HG02610 (cell line): ENCODE data around the gene PDXDC1.
A peak's percentile ranks its signal among the peaks of the same experiment; 100 is the strongest.
"Not testable (repeated sequence)": the region's sequence is repeated elsewhere in the genome, so short reads cannot be mapped to it uniquely, and the experiment has no call there.

Source experiments
- ATAC-seq: cut with Tn5 transposase; IDR thresholded peaks from one replicate; pipeline ENCODE4 v1.9.1; 2021; ENCODE audit warnings: mild to moderate bottlenecking, moderate library complexity; ENCODE audit not compliant: unreplicated experiment

PDXDC1 gene

DNA sequence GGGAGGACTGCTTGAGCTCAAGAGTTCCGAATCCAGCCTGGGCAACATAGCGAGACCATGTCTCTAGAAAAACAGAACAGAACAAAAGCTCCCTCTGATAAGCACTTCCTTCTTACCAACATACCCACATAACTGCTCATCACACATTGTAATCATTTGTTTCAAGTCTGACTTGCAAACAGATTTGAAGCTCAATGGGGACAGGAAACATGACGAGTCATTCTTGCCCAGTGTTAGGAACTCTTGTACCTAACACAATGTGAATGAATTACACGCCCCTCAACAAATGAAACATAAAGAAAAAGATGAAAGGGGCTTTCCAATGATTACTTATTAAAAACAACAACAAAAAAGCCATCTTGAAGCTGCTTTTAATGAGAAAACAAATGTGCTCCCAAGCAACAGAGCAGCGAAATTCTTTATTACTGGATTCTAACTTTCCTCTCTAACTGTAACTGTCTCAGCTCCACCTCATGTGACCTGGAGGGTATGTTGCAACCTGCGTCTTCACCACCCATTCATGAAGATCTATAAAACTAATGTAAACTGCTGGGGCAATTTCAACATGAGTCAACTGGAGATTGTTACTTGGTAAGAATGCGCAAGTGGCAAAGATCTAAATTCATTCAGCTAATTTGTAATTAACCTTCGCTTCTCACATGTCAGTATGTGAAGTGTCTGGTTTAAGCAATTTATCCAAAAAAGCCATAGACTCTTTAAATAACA is 87.4 kb downstream of the PDXDC1 start:
- ATAC-seq = not testable (repeated sequence)

DNA sequence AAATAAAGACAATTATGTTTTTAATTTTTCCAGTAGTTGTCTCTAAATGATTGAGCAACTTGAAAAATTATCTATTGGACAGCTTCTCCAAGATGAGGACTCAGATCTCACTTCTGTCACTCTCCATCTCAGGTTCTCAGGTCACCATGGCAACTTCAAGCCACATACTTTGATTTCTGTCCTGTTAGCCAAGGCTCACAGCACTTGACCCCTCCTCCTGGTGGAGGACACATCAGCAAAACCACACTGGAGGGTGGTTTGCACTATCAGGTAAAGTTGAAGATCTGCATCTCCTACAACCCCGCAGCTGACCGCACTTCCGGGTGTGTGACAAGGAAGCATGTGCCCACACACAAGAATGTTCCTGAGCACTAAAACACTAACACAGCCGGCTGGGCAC is 91.1 kb downstream of the PDXDC1 start:
- ATAC-seq = not testable (repeated sequence)

DNA sequence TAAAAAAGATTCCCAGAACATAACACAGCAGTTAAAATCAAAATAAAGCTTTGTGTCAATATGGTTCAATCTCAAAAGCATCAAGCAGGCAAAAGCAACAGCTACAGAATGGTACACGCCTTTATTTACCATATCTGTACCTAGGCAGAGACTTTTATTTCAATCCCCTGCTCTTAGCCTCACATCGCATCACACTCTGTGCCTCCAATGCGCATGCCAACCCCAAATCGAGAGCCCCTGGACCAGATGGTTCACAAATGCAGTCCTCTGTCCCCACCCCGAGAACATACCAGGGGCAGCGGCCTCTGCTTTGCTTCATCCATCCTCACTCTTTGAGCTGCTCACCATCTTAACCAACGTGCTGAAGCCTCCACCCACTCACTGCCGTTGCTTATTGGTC is 91.9 kb downstream of the PDXDC1 start:
- not testable (repeated sequence) for ATAC-seq

DNA sequence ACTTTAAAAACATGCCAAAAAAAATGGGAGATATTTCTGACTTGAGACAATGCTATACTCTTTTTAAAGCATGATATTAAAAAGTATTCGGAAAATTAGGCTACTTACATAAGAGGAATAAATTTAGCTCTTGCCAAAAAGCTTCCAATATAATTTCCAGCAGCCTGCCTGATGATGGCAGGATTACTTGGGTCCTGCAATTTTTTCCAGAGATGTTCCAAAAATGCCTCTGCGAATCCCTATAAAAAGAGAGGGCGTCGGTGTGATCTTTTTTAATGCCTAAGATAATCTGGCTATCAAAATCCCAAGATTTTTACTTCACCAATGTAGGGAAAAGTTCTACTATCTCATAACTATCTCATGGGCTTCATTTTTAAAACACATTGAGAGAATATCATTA is 96.2 kb downstream of the PDXDC1 start:
- not testable (repeated sequence) for ATAC-seq

DNA sequence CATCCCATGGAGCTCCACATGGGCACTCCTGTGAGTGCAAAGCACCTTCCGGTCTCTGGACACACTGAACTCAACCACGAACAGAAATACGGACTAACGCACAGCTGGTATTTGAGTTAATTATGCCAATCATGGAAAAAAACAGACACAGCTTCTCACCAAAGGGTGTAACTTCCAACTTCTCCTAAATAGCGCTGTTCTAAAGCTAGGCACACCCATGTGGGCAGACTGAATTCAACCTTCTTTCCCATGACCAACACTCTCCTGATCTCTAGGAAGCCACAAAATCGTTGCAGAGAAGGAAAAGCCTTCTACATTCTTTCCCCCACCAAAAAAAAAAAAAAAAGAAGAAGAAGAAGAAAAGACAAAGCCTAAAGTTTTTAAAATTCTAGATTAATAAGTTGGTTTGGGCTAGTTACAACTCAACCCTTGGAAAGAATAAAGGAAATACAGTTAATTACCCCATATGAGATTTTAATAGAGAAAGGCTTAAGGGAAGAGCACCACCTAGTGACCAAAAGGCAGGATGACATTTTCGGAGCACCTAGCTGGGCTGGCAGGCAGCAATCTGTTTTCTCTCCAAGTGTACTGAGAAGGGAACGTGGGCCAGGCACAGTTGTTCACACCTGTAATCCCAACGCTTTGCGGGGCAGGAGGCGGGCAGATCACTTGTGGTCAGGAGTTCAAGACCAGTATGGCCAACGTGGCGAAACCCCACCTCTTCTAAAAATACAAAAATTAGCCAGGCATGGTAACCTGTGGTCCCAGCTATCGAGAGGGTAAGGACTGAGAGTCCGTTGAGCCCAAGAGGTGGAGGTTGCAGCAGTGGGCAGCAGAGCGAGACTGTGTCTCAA is 97.3 kb downstream of the PDXDC1 start:
- not testable (repeated sequence) for ATAC-seq

DNA sequence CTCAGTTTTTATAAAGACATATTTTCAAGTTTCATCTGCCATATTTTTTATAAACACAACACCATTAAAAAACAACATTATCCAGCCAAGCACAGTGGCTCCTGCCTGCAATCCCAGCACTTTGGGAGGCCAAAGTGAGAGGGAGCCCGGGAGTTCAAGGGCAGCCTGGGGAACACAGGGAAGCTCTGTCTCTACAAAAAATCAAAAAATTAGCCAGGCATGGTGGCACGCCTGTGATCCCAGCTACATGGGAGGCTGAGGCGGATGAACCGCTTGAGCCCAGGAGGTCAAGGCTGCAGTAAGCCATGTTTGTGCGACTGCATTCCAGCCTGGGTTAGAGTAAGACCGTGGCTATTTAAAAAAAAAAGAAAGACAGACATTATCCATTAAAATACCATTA is 98.3 kb downstream of the PDXDC1 start:
- no peak for ATAC-seq

DNA sequence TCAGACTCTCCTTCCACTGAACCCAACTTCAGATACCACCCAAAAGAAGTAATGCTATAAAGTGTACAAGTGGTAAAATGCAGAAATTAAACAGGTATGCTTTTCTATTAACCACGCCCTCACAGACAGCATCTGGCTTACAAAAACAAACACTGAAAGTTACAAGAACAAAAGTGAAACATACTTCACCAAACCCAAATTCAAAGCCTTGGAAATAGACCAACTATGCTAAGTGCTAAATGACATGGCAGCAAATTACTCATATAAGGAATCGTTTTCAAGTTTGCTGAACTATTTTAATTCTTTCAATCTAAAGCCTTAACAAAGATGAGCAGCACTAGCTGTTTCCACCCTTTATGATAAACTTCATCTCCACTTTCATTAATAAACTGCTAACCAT is 101.3 kb downstream of the PDXDC1 start:
- not testable (repeated sequence) for ATAC-seq

DNA sequence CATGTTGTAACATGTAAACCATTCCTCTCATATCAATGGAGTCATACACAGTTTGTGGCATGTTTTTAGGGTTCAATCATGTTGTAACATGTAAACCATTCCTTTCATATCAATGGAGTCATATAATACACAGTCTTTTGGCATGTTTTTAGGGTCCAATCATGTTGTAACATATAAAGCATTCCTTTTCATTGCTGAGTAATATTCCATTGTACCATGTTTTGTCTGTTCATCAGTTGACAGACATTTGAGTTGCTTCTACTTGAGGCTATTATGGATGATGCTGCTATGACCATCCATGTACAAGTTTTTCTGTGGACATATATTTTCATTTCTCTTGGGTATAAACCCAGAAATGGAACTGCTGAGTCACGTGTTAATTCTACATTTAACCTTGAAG is 106.1 kb downstream of the PDXDC1 start:
- not testable (repeated sequence) for ATAC-seq

DNA sequence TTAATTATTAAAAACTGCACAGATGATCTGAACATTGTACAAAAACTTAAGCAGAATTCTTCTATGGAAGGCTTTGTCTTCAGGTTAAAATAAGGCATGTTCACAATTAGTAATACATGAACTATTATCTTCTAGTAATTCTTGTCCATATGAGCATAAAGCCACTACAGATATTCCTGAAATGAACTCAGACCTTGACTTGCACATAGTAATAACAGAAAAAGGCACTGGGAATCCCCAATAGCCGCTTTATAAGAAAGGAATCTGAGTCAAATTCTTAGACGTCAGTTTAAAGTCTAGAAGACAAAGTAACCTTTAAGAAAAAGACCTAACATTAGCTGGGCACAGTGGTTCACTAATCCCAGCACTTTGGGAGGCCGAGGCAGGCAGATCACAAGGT is 108.0 kb downstream of the PDXDC1 start:
- ATAC-seq = peak; percentile 67

DNA sequence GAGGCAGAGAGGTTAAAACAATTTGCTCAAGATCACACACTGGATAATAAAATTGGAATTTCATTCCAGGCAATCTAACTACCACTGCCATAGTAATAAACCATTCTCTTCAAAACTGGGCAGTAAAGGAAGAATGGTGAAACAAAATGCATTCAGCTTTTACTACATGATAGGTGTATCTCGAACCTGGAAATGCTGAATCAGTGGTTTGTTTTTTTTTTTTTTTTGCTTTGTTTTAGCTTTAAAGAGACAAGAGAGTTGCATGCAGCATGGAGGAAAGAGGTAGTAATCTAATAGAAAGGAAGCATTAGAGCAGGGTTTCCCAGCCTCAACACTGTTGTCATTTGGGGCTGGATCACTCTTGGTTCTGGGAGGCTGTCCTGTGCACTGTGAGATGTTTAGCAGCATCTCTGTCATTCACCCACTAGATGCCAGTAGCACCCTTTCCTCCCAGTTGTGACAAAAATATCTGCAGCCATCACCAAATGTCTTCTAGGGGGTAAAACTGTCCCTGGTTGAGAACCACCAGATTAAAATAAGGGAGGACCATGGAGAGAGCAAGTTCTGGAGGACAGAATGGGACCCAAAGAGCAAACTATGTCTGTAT is 115.9 kb downstream of the PDXDC1 start:
- ATAC-seq = not testable (repeated sequence)

DNA sequence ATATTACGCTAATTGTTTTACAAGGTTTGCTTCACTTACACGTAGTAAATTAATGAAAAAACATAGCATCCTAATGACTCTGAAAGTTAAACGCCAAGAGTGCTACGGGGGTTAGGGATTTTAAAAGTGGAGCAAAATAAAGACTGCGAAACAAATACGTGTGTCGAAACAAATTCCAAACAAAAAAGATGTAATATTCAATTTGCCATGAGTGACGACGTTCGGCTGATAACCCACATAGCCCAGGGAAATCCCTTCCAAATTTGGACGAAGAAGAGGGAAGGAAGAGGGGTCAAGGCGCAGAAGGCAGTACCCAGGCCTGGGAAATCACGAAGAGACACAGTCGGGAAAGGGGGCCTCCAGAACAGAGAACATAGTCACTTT is 118.7 kb downstream of the PDXDC1 start:
- ATAC-seq = not testable (repeated sequence)

DNA sequence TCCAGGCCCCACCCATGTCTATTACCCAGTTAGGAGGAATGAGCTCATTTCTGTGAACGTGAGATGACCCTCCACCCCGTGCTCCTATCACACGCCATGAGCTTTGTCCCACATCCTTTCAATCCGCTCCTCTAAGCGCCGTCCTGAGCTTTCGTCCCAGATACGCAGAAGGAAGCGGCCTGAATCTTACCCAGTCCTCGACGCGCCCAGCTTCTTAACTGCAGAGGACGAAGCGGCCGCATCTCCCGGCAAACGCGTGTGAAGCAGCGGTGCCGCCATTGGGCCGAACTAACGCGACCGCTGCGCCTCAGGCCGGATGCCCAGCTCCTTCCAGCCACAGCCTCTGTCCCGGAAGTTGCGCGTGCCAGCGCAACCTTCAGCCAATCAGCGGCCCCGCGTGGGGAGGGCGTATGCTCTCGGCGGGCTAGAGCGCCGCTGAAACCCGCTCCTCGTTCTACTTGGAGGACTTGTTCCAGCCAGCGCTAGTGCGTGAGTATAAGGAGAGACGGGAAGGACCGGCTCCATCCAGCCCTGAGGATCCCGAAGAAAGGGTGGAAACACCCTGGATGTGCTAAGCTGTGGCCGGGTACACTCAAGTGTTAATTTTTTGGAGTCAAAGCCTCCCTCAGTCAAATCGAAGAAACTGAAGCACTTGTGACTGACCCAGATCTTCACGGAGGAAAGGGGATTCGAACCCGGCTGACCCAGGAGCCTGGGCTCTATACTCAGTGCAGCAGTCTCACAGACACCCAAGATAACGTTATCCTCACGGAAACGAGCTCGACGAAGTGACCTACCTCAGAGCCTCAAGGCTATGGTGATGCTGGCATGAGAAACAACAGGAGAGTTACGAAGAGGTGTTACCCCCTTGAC is 119.4 kb downstream of the PDXDC1 start, which contains the start of gene RRN3:
TSS of gene RRN3 (minus strand) at position 318 of the 873 bp plus-strand sequence. CDS start at position 279, 39 bp downstream.
- ATAC-seq = peak; percentile 98

DNA sequence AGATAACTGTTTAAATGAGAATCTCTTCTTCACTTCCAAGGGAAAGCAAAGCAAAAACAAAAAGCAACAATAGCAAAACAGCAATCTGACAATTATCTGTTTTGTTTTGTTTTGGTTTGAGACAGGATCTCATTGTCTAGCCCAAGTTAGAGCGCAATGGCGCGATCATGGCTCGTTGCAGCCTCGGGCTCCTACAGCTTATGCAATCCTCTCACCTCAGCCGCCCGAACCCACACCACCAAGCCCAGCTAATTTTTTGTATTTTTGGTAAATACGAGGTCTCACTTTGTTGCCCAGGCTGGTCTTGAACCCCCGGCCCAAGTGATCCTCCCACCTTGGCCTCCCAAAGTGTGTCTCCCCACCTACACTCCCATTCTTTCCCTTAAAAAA is 121.8 kb downstream of the PDXDC1 start:
- ATAC-seq = not testable (repeated sequence)

DNA sequence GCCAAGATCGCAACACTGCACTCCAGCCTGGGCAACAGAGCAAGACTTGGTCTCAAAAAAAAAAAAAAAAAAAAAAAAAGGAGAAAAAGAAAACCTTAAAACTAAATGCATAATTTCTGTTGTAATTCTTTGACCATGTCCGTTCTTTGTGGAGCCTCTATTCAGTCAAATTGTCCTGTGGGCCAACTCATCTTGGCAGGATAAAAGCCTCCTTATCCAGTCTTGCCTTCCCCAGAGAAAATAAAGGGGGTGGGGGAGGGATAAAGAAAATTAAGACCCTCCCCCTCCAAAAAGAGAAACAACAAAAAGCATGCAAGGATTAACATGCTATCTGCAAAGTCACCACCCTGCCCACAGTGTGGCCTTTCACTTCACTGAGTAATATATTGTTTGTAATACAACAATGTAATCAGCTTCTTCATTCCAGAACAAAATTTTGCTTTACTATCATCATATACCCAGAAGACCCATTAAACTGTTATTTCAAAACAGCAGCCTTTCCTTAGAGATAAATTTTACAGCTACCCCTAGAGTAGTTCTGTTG is 124.6 kb downstream of the PDXDC1 start:
- ATAC-seq = not testable (repeated sequence)

DNA sequence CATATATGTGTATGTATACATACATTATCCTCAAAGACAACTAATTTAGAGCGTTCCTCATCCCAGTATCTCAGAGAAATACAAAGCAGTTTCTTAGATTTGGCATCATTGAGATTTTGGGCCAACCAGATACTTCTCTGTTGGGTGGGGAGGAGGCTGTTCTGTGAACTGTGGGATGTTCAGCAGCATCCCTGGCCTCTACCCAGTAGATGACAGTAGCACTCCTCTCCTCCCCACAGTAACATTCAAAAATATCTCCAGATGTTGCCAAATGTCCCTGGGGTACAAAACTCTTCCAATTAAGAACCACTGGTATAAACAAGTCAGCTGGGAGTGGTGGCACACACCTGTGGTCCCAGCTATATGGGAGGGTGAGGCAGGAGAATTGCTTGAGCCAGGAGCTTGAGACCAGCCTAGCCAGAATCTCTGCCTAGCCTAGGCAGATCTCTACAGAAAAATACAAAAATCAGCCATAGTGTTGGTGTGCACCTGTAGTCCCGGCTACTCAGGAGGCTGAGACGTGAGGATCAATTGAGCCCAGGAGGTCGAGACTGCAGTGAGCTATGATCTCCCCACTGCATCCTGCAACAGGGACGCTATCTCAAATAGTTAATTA is 125.7 kb downstream of the PDXDC1 start:
- not testable (repeated sequence) for ATAC-seq

DNA sequence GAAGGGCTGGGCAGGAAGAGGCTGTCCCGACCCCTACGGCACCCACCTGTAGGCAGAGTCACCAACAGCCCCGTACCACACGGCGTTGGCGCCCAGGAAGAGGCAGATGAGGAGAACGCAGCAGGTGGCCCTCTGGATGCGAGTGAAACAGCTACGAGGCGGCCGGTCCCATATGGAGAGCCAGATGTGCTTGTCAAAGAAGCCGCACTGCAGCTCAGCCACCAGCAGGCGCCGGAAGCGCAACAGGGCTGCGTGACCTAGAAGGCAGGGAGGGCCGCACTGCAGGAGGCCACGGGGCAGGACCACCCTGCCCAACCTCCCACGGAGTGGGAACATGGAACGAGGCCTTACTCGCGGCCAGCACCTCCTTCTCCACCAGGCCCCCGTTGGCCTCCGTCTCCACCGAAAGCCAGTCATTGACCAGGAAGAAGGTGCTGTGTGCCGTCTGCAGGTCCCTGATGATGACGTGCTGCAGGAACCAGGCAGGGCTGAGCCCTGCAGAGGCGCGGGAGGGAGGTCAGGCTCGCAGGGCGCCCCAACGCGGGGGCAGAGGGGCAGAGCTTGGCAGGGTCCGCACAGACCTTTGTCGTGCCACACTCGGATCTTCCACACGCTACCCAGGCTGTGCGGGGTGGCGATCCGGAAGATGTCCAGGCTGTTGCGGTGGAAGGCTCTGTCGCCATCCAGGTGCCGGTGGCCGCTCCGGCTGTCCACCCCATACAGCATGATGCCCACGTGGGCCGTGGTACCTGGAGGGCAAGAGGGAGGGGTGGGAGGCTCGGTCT is 153.0 kb downstream of the PDXDC1 start:
- ATAC-seq = not testable (repeated sequence)

DNA sequence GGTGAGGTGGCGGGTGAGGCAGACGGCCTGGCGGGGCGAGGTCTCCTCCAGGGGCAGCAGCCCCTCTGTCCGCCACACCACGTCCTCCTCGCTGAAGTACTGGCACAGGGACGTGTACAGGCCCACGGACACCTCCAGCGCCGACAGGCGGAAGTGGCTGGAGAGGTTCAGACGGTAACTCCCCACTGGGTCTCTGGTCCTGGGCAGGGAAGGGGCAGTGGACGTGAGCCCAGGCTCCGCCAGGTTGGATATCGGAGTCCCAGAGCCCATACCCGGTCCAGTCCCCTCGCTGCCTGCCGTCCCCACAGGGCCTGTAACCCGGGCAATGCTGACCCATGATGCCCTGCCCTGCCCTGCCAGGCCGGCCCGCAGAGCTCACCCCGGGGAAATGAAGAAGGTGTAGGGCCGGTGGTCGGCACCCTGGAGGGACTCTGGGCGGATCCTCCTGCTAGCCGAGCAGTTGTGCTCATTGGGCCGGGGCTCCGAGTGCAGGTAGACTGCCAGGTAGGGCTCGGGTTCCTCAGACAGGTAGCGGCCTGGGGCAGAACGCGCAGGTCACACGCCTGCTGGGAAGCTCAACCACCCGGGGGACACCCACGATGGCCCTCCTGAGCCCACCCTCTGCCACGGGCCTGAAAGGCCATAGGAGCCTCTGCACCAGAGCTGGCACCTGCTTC is 155.6 kb downstream of the PDXDC1 start:
- not testable (repeated sequence) for ATAC-seq

DNA sequence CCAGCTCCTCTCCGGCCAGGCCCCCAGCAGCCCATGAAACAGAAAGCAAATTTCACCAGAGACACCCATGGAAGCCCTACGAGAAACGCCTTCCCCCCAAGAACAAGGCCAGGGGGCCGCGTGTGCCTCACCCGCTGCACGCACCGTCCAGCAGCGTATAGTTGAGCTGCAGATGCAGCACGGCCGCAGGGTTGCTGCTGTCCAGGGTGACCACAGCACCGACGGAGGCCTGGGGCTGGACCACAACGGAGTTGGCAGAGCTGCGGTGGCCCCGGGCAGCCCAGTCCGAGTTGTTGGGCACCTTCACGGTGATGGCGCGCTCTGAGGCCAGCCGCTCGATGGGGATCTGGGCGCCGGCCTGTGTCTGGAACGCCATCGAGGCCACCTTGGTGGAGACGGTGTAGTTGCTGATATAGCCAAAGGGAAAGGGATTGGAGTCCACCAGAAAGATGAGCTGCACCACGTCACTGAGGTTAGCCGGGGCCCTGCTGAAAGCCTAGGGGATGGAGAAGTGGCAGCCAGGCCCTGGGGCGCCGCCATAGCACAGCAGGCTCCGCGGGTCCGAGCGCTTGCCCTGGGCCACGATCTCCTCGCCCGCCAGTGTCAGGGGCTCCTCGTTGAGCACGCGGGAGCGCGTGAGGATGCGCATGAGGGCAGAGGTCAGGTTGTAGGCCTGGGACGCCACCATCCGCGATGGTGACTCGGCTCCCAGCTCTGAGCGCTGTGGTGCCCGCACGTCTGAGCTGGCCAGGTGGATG is 156.3 kb downstream of the PDXDC1 start:
- not testable (repeated sequence) for ATAC-seq
